ENCODE measurements around the gene PERM1.

Gene PERM1

DNA sequence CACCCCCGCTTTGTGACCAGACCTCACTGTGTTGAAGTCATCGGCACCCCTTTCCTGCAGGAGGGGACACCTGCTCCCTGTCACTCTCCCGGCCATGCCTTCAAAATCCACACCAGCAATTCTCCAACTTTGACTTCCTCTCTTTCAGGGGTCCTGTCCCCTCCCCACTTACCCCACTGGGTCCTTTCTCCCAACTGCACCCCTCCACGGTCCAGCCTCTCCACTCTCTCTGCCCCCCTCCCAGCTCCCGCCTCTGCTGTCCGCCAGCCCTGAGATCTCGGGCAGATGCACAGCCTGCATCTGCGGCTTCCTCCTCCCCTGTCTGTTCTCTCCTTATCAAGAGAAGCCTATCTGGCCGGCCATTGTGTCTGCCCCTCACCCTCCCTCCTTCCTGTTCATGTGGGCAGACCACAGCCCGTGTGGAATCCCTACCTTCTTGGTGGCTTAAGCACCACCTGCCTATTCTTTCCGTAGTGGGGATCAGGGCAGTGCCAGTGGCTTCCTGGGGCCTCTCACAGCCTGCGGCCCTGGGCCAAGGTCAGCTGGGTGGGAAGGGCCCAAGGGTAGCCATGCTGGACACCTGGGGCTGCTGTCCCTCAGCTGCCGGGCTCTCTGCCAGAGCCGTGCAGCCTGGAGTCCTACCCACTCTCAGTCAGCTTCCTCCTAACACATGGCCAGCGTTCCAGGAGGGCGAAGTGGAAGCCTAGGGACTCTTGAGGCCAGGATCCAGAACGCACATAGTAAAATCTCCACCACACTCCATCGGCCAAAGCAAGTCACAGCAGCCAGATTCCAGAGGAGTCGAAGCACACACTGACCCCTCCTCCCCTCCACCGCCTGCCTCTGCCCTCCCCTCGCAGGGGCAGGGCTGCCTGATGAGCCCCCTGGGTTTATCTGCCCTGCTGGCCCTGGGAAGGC is 23.1 kb upstream of the PERM1 start:
- Histone ChIP-seq H3K9me3 (ENCODE audit: control insufficient read depth, low read length) (no peaks in the 10 kb centered on the region), H3K4me3 (ENCODE audit: insufficient read depth, low read depth, low read length, poor library complexity, severe bottlenecking) (no peak overlapping the region), H3K36me3 (ENCODE audit: control insufficient read depth, insufficient read depth, low read length) (no peaks in the 10 kb centered on the region), H3K4me1 (ENCODE audit: control insufficient read depth, insufficient read depth, low read length, poor library complexity, severe bottlenecking) (peaks cover 31% of the 10 kb centered on the region), H3K27ac (ENCODE audit: insufficient read depth, low read length, poor library complexity, severe bottlenecking) (no peak overlapping the region), H3K27me3 (replicated peaks; ENCODE audit: control insufficient read depth, insufficient read depth, low read length, poor library complexity, severe bottlenecking) (peaks cover 62% of the 10 kb centered on the region)
- DNase-seq, result no peak

DNA sequence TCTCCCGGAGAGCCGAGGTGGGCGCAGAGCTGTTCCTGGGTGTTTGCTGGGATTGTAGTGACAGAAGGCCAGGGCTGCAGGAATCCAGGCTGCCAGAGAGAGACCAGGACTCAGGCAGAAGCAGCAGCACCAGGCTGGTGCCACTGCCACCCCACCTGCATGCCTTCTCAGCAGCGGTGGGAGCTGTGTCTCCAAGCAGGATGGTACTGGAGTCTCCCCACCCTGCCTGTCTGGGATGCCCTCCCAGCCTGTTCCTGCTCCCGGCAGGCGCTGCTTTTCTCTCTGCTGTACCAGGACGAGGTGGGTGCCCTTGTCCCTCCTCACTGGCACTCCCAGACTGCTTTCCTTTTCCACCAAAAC is 22.5 kb upstream of the PERM1 start:
- no peak for DNase-seq
- Histone ChIP-seq H3K4me1 (ENCODE audit: control insufficient read depth, insufficient read depth, low read length, poor library complexity, severe bottlenecking) (peaks cover 35% of the 10 kb centered on the region), H3K27me3 (replicated peaks; ENCODE audit: control insufficient read depth, insufficient read depth, low read length, poor library complexity, severe bottlenecking) (peaks cover 66% of the 10 kb centered on the region), H3K4me3 (ENCODE audit: insufficient read depth, low read depth, low read length, poor library complexity, severe bottlenecking) (no peak overlapping the region), H3K27ac (ENCODE audit: insufficient read depth, low read length, poor library complexity, severe bottlenecking) (no peak overlapping the region), H3K36me3 (ENCODE audit: control insufficient read depth, insufficient read depth, low read length) (no peaks in the 10 kb centered on the region), H3K9me3 (ENCODE audit: control insufficient read depth, low read length) (no peaks in the 10 kb centered on the region)

DNA sequence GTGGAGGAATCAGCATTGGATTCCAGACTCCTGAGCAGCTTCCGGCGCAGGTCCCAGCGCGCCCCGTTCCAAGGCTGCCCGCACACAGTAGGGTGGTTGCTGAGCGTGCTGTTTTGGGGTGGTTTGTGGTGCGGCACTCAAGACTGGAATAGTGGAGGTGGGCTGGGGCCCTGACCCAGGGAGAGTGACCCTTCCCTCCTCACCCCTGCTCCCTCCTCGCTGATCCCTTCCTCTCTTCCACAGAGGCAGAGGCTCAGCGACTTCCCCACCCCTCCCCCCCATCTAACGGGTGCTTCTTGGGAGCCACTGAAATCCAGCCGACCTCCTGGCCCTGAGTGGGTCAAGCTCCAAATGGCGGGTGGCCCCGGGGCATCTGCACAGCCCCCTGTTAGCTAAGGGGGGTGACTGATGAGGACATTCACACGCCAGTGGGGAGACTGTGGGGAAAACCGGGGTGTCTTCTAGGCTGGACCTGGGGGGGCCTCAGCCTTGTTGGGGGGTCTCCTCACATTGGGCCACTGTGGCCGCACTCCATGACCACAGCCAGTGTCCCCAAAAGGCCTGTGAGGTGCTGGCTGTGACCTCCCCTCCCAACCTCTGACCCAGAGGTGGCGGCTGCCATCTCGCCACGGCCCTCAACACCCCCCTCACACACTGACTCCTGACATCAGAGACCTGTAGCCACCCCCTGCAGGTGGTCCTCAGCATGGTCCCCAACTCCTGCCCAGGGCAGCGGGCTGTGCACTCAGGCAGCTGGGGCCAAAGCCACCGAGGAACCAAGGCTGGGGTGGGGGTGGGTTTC is 21.9 kb upstream of the PERM1 start:
- Histone ChIP-seq H3K27ac (ENCODE audit: insufficient read depth, low read length, poor library complexity, severe bottlenecking) (no peak overlapping the region), H3K36me3 (ENCODE audit: control insufficient read depth, insufficient read depth, low read length) (no peaks in the 10 kb centered on the region), H3K4me1 (ENCODE audit: control insufficient read depth, insufficient read depth, low read length, poor library complexity, severe bottlenecking) (peaks cover 41% of the 10 kb centered on the region), H3K4me3 (ENCODE audit: insufficient read depth, low read depth, low read length, poor library complexity, severe bottlenecking) (no peak overlapping the region), H3K27me3 (replicated peaks; ENCODE audit: control insufficient read depth, insufficient read depth, low read length, poor library complexity, severe bottlenecking) (peaks cover 72% of the 10 kb centered on the region), H3K9me3 (ENCODE audit: control insufficient read depth, low read length) (no peaks in the 10 kb centered on the region)
- DNase-seq, result no peak

DNA sequence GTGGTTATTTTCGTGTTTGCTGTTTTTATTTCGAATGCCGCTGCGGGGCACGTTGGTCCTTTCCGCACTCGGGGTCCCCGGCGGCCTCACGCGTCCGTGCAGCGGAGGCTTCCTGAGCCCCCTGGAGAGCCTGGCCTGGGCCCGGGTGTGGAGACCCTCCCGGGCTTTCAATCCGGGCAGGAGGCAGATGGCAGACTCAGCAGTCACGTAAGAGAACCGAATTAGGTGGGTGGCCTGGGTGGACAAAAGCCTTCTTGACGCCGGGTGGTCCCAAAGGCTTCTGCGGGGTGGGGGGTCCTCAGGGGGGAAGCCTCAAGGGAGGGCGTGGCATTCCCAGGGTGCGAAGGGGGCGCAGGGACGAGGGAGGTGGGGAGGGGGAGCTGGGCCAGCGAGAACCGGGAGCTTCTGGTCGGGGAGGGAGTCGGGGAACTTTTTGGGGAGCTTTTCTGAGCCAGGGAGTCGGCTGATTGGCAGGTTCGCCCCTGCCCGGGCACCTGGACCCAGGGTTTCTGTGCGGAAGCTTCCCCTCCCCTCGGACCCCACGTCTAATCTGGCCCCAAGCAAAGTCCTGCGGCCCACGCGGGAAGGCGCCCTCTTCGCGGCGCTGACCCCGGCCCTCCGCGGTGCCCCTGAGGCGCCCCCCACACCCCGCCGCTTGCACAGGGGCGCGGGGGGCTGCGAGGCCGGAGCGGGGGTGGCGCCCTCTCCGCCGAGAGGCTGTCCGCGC is 19.3 kb upstream of the PERM1 start:
- Histone ChIP-seq H3K27me3 (replicated peaks; ENCODE audit: control insufficient read depth, insufficient read depth, low read length, poor library complexity, severe bottlenecking) (peaks cover 90% of the 10 kb centered on the region), H3K4me3 (ENCODE audit: insufficient read depth, low read depth, low read length, poor library complexity, severe bottlenecking) (peak overlapping the region; percentile 45), H3K27ac (ENCODE audit: insufficient read depth, low read length, poor library complexity, severe bottlenecking) (no peak overlapping the region), H3K4me1 (ENCODE audit: control insufficient read depth, insufficient read depth, low read length, poor library complexity, severe bottlenecking) (peaks cover 51% of the 10 kb centered on the region), H3K36me3 (ENCODE audit: control insufficient read depth, insufficient read depth, low read length) (no peaks in the 10 kb centered on the region), H3K9me3 (ENCODE audit: control insufficient read depth, low read length) (no peaks in the 10 kb centered on the region)
- no peak for DNase-seq

DNA sequence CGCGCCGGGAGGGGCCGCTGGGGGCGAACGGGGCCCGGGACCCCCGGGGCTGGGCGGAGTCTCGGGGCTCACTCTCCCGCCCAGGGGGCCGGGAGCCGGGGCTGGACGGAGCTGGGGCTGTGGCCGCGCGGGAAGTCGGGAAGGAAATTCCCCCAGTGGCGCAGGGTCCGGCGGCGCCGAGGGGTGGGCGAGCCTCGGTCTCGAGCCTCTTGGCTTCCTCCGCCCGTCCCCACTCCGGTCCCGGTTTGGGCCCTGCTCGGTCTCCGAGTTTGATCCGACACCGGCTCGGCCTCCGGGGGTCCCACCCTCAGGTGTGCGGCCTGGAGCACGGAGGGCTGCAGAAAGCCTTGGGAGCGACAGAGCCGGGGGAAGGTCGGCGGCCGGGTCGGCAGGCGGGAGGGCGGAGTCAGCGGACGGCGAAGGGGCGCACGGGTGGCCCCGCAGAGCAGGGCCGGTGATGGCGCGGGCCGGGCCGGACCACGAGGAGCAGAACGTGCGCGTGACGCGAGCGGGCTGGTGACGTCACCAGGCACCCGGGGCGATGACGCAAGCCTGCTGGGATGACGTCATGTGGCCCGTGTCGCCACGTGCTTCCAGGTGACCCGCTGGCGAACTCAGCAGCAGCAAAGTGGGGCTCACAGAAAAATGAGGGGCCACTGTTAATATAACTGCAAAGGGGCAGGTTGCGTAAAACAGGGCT is 18.6 kb upstream of the PERM1 start:
- no peaks in the 10 kb centered on the region for H3K36me3 ChIP-seq (ENCODE audit: control insufficient read depth, insufficient read depth, low read length)
- H3K27me3 ChIP-seq (replicated peaks; ENCODE audit: control insufficient read depth, insufficient read depth, low read length, poor library complexity, severe bottlenecking), result peaks cover 83% of the 10 kb centered on the region
- H3K4me1 ChIP-seq (ENCODE audit: control insufficient read depth, insufficient read depth, low read length, poor library complexity, severe bottlenecking), result peaks cover 54% of the 10 kb centered on the region
- peak overlapping the region; percentile 25 for H3K27ac ChIP-seq (ENCODE audit: insufficient read depth, low read length, poor library complexity, severe bottlenecking)
- peak; percentile 62 to 71 (median 66) for DNase-seq
- H3K4me3 ChIP-seq (ENCODE audit: insufficient read depth, low read depth, low read length, poor library complexity, severe bottlenecking), result peak overlapping the region; percentile 45
- H3K9me3 ChIP-seq (ENCODE audit: control insufficient read depth, low read length), result no peaks in the 10 kb centered on the region

DNA sequence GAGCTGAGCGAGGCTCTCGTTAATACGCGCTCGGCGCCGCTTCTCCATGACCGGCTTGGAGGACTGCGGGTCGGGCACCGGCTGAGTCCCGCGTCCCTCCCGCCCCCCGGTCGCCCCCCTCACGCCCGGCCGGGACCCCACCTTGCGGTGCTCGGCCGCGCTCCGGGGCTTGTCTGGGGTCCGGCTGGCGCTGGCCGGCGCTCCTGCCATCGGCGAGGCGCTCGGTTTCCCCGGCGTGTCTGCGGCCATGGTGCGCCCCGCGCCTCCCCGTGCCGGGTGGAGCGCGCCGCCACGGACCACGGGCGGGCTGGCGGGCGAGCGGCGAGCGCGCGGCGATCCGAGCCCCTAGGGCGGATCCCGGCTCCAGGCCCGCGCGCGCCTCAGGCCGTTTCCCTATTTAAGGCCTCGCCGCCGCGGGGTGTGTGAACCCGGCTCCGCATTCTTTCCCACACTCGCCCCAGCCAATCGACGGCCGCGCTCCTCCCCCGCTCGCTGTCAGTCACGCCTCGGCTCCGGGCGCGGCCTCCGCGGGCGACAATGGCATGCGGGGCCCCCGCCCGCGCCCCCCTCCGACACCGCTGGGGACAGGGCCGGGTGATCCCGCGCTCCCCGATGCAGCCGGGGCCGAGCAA is 17.9 kb upstream of the PERM1 start, which contains the start of gene HES4:
TSS of gene HES4 (minus strand) at position 373 of the 632 bp plus-strand sequence. CDS start at position 249, 124 bp downstream.
- Histone ChIP-seq H3K9me3 (ENCODE audit: control insufficient read depth, low read length) (no peaks in the 10 kb centered on the region), H3K36me3 (ENCODE audit: control insufficient read depth, insufficient read depth, low read length) (no peaks in the 10 kb centered on the region), H3K4me1 (ENCODE audit: control insufficient read depth, insufficient read depth, low read length, poor library complexity, severe bottlenecking) (peaks cover 47% of the 10 kb centered on the region), H3K27ac (ENCODE audit: insufficient read depth, low read length, poor library complexity, severe bottlenecking) (peak within 1 kb of the TSS; percentile 25), H3K27me3 (replicated peaks; ENCODE audit: control insufficient read depth, insufficient read depth, low read length, poor library complexity, severe bottlenecking) (peaks cover 76% of the 10 kb centered on the region), H3K4me3 (ENCODE audit: insufficient read depth, low read depth, low read length, poor library complexity, severe bottlenecking) (peak within 1 kb of the TSS; percentile 46)
- peak; percentile 37 to 53 (median 45) for DNase-seq

DNA sequence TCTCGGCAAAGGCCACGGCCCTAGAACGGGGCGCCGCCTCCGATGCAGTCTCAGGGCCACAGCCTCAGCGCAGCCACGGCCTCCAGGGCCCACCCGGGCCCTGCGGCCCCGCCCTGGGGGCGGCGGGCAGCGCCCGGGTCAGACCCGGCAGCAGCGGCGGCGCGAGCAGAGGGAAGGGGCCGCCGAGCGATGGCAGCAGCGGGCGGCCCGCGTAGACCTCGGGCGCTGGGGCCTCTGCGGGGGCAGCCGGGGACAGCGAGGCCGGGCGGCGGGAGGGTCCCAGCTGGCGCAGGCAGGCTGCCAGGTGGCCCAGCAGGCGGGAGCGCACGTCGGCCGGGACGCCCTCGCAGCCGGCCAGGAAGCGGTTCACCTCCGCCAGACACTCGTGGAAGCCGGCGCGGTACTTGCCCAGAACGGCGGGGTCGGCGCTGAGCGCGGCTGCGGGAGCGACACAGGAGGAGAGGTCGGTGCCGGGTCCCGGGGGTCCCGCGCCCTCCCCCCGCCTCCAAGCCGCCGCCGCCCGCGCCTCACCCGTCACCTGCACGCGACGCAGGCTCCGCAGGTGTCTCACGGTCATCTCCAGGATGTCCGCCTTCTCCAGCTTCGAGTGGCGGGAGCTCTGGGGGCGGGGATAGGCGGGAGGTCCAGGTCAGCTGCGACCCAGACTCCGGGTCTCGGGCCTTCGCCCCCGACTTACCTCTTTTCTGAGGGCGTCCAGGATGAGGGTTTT is 17.3 kb upstream of the PERM1 start:
- H3K27ac ChIP-seq (ENCODE audit: insufficient read depth, low read length, poor library complexity, severe bottlenecking), result no peak overlapping the region
- H3K36me3 ChIP-seq (ENCODE audit: control insufficient read depth, insufficient read depth, low read length), result no peaks in the 10 kb centered on the region
- H3K9me3 ChIP-seq (ENCODE audit: control insufficient read depth, low read length), result no peaks in the 10 kb centered on the region
- H3K4me3 ChIP-seq (ENCODE audit: insufficient read depth, low read depth, low read length, poor library complexity, severe bottlenecking), result peak overlapping the region; percentile 46
- H3K4me1 ChIP-seq (ENCODE audit: control insufficient read depth, insufficient read depth, low read length, poor library complexity, severe bottlenecking), result peaks cover 46% of the 10 kb centered on the region
- H3K27me3 ChIP-seq (replicated peaks; ENCODE audit: control insufficient read depth, insufficient read depth, low read length, poor library complexity, severe bottlenecking), result peaks cover 70% of the 10 kb centered on the region
- peak in 1 of 3 donors; percentile 28 for DNase-seq

DNA sequence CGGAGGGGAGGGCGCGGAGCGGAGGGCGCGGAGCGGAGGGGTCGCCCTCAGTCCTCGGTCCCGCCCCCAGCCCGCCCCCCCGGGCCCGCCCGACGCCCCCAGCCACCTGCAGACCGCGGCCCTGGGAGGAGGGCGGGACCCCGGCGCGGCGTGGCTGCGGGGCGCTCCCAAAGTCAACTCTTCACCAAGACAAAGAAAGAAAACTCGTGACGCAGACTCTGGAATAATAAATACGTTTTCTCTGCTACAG is 16.8 kb upstream of the PERM1 start:
- Histone ChIP-seq H3K27me3 (replicated peaks; ENCODE audit: control insufficient read depth, insufficient read depth, low read length, poor library complexity, severe bottlenecking) (peaks cover 65% of the 10 kb centered on the region), H3K4me1 (ENCODE audit: control insufficient read depth, insufficient read depth, low read length, poor library complexity, severe bottlenecking) (peaks cover 46% of the 10 kb centered on the region), H3K9me3 (ENCODE audit: control insufficient read depth, low read length) (no peaks in the 10 kb centered on the region), H3K4me3 (ENCODE audit: insufficient read depth, low read depth, low read length, poor library complexity, severe bottlenecking) (no peak overlapping the region), H3K36me3 (ENCODE audit: control insufficient read depth, insufficient read depth, low read length) (no peaks in the 10 kb centered on the region), H3K27ac (ENCODE audit: insufficient read depth, low read length, poor library complexity, severe bottlenecking) (no peak overlapping the region)
- DNase-seq, result no peak
